SKM-1 treated with dmso at 0.1 percent for 144 hours (cell line): ENCODE measurements around the gene CTNNA2.

ENCODE experiments used
- DNase-seq: peaks from one replicate; lab custom pipeline; 2025; ENCODE audit not compliant: unreplicated experiment; lab: John Stamatoyannopoulos, UW

CTNNA2 gene

DNA sequence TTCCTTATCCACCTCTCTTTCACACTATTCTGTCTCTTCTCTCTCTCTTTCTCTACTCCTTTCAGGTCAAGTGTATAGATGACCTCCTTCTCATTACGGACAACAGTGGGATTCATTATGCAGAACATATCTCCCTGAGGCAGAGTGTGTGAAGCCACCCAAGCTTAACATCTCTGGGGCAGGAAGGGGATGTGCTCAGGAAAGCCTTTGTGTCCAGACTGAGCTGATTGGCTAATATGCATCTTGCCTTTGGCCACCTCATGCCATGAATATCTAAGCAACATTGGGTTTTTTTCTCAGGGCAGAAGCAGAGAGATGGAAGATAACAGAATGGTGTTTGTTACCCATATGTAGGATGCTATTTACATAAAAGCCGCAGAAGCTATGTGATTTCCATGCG is 1003.1 kb downstream of the CTNNA2 start:
- no peak for DNase-seq

DNA sequence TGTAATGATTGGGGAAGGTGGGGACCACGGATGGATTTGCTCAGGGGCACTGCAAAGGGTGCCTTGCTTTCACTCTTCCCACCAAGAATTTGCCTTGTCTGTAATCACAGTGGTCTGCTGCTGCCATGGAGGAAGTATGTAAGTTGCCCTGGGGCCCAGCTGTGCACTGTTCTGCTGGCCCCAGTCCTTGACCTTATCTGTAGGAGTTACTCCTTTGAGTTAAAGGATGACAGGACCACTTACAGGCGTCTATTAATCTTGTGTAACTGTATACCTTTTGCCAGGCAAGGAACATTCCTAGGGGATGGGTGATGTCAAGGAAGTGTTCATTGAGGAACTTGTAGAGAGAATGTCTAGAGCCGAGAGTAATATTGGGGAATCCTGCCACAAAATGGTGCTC is 1004.5 kb downstream of the CTNNA2 start:
- DNase-seq = no peak

- no peak for DNase-seq
Observed at GRCh38 chr2:80519121-80519643, 1006.3 kb downstream of the CTNNA2 start.

- no peak for DNase-seq
Observed at GRCh38 chr2:80519699-80520291, 1006.9 kb downstream of the CTNNA2 start.

DNA sequence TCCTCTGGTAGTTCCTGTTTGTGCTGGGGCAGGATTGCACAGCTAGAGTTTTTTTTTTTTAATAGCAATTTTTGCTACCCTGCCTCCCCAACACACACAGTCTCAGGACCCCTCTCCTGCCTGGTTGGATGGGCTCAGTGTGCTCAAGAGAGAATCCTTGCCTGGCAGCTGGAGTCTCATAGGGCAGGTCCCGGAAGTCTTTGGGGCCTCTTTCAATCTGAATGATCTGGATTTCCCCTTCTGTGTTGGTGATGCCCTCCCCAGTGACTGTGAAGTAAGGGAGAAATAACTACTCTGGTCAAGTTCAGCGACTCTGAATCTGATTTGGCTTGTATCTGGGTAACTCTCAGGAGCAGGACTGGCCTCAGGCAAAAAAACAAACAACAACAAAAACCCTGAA is 1012.3 kb downstream of the CTNNA2 start:
- no peak for DNase-seq

- DNase-seq = no peak
Observed at GRCh38 chr2:80527119-80527518, 1014.3 kb downstream of the CTNNA2 start.

- no peak for DNase-seq
Observed at GRCh38 chr2:80529466-80530165, 1016.8 kb downstream of the CTNNA2 start.

- DNase-seq = peak; percentile 30
Observed at GRCh38 chr2:80530442-80531064, 1017.7 kb downstream of the CTNNA2 start.

GRCh38 chr2:80531319-80531718 is 1018.5 kb downstream of the CTNNA2 start:
- no peak for DNase-seq

GRCh38 chr2:80545420-80546210 is 1032.8 kb downstream of the CTNNA2 start:
- DNase-seq = no peak

DNA sequence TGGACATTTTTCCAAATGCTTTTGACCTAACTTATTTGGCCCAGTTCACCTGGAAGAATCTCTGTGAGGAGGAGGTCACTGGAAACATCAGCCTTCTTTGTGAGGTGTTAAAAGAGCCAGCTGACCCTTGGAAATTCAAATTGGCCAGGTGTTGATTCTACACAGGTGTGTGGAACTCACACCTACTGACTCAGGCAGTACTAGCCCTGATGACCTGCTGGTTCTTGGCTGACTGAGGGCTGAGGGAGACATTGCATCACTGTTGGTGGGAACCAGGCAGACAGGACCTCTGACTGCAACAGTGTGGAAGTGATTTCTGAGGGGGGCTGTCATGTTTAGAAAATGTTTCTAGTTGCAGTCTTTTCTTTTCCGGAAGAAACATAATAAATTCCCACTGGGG is 1033.9 kb downstream of the CTNNA2 start:
- DNase-seq = no peak

DNA sequence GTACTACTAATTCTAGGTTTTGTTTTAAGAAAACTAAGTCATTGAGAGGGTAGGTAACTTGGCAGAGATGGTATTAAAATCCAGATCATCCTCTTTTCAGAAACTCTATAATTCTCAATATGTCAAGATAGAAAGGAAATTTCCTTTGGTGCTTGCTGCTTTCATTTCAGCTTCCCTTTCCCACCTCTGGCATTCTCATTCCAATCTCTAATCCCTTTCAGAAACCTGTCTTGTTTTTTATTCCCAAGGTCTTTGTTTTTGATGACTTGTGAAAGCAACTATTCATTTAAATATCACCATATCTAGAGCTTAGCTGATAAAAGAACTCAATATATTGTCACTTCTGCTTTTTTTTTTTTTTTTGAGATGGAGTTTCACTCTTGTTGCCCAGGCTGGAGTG is 1034.5 kb downstream of the CTNNA2 start:
- no peak for DNase-seq

DNA sequence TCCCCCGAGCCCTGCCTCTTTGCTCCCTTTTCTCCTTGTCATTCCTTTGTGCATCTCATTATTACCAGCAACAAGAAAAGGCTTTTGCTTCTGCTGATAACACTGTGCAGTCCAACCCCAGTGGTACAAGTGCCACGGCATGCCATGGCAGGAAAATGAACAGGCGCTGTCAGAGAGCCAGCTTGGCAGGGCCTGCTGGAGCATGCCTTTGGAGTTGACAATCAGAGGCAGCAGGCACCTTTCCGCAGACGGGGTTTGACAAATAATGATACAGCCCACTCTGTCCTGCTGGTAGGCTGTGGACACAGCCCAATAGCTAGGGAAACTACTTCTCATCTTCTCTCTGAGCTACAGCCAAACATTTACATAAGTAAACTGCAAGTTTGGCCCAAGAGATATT is 1035.6 kb downstream of the CTNNA2 start:
- no peak for DNase-seq

- DNase-seq = no peak
Observed at GRCh38 chr2:80549901-80550300, 1037.0 kb downstream of the CTNNA2 start.

GRCh38 chr2:80560326-80560725 is 1047.5 kb downstream of the CTNNA2 start:
- DNase-seq = no peak

- DNase-seq = no peak
Observed at GRCh38 chr2:80568011-80568410, 1055.2 kb downstream of the CTNNA2 start.

GRCh38 chr2:80573167-80573566 is 1060.3 kb downstream of the CTNNA2 start:
- DNase-seq = no peak

DNA sequence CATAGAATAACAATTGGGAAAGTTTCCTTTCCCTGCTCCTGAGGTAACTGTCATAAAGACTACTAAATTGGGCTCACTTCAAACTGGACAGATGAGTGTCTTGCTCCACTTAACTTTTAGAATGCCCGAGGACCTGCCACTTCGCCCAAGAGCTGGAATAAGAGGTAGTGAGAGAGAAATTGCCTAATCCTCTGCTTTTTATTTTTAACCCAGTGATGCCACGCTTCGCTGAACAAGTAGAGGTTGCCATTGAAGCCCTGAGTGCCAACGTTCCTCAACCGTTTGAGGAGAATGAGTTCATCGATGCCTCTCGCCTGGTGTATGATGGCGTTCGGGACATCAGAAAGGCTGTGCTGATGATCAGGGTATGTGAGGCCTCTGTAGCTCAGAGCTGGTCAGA is 1061.1 kb downstream of the CTNNA2 start:
- no peak for DNase-seq

DNA sequence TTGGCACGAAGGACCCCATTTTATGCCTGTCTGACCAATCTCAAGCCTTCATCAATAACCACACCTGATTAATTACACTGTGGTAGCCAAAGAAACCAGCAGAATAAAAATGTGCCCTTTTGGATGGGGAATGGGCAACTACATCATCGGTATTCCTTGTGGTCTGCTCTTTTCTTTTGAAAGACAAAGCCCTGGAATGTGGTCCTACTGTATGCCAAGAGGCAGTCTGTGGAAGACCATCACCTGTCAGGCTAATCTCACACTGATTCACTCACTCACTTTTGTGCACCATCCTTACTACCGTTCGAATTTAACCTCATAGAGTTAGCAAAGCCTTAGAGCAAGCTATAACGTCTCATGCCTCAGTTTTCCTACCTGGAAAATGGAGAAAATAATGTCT is 1066.9 kb downstream of the CTNNA2 start:
- no peak for DNase-seq

GRCh38 chr2:80591233-80591632 is 1078.4 kb downstream of the CTNNA2 start:
- DNase-seq = no peak

DNA sequence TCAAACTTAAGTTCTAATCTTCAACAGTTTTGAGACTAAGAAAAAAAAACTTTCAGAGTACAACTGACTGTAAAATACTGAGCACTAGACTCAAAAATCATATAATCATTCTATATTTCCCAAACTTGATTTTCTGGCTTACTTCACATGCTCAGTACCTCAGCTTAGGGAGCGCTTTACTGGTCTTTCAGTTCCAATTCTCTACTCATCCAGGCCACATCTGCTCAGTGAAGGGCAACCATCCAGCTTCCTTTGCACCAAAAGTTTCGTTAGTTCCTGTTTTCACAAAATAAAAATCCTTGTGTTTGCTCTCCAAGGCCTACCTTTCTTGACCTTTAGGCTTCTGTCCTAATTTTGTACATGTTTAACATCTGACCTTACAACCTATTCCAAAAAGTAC is 1079.3 kb downstream of the CTNNA2 start:
- no peak for DNase-seq

DNA sequence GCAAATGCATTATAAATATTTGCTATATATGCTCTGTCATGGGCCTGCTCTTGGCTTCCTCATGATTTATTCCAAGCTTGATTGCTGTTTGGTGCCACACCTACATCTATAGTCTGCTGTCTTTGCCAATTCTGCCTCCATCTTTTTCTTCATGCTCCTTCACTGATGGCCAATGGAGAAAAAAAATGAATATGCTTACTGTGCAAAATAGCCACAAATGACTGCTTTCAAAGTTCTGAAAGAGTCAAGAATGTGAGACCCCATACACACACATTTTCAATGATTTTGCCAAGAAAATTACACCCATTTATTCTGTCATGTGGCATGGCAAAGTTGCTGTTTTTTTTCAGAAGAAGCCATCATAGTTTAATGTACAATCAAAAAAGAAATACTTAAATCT is 1097.3 kb downstream of the CTNNA2 start:
- no peak for DNase-seq
